Measurements from ENCODE around the gene FLOT2.
"Not testable (repeated sequence)": the region's sequence is repeated elsewhere in the genome, so short reads cannot be mapped to it uniquely, and the experiment has no call there.

- TF ChIP-seq POLR2A, CTCF (IDR thresholded peaks at IDR 0.05): not testable (repeated sequence)
Measured at GRCh38 chr17:28836541-28836940, 61.0 kb downstream of the FLOT2 start.

Measured in uterus (tissue), 2 donors.